HG03432 (cell line): Measurements from ENCODE around the gene DNAJB1.
"Not testable (repeated sequence)": the region's sequence is repeated elsewhere in the genome, so short reads cannot be mapped to it uniquely, and the experiment has no call there.

ENCODE experiments used
- ATAC-seq: cut with Tn5 transposase; IDR thresholded peaks from one replicate; pipeline ENCODE4 v1.9.1; 2021; ENCODE audit warnings: mild to moderate bottlenecking, moderate library complexity; ENCODE audit not compliant: unreplicated experiment

DNAJB1 gene

DNA sequence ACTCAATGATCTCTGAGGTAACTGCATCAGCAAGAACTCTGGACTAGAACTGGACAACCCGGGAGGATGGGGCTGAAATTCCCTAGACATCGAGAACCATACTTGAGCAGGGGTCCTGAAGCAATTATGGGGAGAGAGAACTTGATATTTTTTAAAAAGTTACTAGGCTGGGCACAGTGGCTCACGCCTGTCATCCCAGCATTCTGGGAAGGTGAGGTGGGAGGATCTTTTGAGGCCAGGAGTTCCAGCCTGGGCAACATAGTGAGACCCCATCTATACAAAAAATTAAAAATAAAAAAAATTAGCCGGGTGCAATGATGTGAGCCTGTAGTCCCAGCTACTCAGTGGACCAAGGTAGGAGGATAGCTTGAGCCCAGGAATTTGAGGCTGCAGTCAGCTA, 2.3 kb upstream of the DNAJB1 start:
- no peak for ATAC-seq

DNA sequence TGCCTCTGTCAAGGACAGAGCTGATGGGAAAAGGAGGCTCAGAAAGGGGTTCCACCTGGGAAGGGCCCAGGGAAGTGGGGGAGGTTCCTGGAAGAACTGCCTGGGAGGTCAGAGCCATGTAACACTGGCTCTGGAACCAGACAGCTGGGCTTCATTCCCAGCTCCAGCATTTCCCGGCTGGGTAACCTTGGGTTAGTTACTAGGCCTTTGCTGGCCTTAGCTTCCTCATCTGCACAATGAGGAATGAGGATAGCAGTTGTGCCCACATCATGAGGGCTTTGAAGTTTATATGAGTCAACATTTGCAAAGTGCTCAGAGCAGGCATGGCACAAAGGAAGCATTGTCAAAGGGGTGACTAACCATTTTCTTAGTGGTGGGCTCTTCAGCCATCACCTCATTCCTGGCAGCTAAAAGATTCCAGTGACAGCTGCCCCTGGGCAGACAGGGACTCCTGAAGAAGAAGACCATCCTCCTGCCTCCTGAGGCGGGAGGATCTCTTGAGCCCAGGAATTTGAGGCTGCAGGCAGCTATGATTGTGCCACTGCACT, 1.7 kb upstream of the DNAJB1 start:
- ATAC-seq = no peak

DNA sequence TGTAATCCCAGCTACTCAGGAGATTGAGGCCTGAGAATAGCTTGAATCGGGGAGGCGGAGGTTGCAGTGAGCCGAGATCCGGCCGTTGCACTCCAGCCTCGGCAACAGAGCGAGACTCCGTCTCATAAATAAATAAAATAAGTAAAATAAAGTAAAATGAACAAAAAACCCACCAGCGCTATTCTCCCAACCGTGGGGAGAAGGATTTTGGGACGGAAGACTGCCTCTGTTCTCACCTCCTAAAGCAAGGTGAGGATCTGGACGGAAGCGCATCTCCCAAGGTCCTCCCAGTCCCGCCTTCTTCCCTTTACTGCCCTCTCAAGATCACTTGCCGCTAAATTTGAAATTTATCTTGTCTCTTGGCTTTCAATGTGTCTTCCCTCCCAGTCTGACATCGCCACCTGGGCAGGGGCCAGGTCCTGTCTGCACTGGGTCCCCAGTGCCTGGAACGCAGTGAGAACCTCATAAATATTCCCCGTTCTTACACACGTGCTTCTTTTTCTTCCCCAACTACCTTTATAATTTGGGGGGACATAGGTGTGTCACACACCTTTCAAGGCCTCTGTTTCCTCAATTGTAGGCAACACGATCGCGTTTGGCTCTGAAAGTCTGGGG, 1.2 kb upstream of the DNAJB1 start:
- ATAC-seq = no peak

DNA sequence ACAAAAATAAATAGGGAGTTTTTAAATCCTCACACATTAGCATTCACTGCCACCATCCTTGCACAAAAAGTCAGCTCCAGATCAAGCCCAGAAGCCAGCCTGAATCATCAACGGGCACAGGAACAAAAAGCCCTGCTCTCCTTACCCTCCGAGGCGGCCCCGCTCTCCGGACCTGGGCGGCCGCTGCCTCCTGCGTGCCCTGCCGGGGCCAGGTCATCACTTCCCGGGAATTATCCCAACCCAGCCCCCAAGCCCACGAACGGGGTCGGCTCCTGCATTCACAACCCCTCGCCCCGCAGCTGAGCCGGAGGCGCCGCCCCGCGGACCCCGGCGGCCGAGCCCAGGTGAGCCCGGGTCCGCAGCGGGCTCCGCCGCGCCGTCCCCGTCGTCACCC, 754 bp downstream of the DNAJB1 start:
- ATAC-seq = no peak

DNA sequence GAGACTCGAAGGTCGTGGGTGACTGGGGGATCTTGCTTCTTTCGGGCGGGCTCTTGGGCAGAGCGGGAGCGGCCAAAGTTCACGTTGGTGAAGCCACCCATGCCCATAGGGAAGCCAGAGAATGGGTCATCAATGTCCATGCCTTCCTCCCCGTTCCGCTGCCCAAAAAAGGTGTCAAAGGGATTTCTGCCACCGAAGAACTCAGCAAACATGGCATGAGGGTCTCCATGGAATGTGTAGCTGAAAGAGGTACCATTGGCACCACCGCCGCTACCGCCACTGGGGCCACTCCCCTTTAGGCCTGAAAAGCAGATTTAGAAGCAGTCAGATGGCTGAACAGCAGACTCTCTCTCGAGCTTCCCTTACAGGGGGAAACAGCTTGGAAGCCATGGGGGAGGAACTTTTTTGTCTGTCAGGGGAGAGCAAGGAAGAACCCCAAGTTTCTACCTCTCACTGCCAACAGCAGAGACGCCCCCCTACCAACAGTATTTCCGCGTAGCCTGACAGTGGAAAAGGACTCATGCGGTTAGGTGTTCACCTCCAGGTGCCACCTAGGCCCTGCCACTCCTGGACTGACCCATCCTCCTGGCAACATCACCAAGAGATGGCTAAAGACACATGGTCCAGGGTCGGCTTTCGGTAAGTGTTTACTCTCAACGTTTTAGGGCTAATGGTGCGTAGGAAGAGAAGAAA, 1.3 kb downstream of the DNAJB1 start:
- no peak for ATAC-seq

DNA sequence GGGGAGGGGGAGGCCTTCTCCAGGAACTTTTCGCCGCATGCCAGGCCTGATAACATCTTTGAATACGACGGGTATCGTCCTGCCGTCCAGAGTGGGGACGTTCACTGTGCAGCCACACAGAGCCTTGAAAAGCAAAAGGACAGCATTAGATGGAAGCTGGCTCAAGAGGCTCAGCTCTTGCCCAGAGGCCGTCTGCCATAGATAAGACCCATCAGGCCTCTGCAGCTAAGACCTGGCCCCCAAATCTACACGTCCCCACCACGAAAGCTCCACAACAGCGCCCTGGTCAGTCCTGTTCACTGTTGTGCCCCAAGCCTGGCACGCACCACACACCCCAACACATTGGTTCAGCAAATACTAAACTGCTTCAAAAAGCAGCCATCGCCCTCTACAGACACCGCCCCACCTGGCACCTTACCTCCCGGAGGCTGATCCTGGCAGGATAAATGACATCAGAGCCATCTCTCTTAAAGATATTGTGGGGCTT, 2.1 kb downstream of the DNAJB1 start:
- ATAC-seq = no peak

DNA sequence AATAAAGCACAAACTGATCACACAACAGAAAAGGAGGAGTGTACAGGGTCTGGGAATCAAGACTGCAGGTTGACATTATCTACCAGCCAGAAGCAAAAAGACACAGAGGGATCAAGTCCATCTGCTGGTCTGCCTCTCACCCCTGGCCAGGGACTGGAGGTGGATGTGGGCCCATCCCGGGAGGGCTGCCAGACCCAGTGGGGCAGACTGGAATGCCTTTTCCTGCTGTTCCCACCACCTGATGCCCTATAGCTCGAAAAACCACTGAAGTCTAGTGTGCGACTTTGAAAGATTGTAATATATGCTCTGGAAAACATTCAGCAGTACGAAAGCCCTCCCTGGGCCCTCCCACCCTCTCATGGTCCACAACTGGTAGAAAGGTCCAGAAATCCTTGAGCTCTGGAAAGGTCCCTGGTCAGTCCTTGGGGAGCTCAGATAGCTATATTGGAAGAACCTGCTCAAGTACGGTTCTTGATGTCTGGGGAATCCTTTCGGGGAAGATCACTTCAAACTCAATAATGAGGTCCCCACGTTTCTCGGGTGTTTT, 2.6 kb downstream of the DNAJB1 start:
- no peak for ATAC-seq

DNA sequence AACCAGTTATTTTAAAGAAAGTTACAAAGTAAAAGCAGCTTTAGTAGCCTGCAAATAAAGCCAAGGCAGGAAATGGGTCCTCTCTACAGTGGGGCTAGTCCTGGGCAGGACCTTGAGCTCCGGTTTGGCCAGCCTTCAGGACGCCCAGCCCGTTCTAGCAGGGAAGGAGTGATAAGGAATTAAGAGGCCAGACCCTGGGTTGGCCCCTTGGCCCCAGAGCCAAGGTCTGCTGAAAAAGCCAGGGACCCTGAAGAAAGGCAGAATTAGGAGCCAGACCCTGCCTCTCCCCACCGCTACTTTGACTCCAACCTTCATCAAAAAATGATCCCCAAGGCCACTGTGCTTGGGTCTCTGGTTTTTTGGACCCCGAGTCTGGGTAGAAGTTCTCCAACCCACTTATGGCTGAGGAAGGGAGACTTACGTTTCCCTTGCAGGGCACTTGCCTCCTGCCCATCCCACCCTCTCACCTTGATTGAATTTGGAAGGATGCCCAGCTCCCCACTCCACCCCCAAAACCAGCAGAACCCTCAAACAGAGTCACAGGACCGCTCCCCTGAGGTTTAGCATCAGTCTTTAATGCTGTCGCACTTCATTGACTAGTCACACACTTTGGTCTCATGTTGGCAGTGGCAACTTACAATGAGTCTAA, 3.9 kb downstream of the DNAJB1 start:
- ATAC-seq = no peak

DNA sequence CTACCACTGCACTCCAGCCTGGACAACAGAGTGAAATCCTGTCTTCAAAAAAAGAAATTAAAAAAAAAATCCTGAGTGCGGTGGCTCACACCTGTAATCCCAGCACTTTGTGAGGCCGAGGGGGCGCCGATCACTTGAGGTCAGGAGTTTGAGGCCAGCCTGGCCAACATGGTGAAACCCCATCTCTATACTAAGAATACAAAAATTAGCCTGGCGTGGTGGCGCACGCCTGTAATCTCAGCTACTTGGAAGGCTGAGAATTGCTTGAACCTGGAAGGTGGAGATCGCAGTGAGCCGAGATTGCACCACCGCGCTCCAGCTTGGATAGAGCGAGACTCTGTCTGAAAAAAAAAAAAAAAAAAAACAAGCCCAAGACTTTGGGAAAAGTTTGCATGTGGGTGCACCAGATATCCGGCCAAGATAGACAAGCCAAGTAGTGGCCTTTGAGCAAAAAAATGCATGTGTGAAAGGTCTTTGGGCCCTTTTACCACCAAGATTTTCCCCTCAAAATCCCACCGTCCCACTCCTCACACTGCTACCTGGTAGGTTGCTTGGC, 5.7 kb downstream of the DNAJB1 start:
- ATAC-seq = no peak

DNA sequence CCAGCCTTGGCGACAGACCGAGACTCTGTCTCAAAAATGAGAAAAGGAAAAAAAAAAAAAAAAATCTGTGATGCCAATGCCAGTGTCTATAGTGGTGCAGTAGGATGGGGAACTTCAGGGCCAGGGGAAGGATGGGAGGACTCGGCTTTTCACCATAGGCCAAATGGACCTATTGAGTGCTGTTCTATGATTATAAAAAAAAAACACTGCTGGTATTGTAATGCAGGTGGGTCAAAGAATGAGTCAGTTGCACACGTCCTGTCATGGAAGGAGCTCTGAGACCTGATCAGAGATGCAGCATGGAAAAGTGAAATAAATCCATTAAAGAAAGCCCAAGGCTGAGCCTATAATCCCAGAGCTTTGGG, 7.0 kb downstream of the DNAJB1 start:
- ATAC-seq = no peak

DNA sequence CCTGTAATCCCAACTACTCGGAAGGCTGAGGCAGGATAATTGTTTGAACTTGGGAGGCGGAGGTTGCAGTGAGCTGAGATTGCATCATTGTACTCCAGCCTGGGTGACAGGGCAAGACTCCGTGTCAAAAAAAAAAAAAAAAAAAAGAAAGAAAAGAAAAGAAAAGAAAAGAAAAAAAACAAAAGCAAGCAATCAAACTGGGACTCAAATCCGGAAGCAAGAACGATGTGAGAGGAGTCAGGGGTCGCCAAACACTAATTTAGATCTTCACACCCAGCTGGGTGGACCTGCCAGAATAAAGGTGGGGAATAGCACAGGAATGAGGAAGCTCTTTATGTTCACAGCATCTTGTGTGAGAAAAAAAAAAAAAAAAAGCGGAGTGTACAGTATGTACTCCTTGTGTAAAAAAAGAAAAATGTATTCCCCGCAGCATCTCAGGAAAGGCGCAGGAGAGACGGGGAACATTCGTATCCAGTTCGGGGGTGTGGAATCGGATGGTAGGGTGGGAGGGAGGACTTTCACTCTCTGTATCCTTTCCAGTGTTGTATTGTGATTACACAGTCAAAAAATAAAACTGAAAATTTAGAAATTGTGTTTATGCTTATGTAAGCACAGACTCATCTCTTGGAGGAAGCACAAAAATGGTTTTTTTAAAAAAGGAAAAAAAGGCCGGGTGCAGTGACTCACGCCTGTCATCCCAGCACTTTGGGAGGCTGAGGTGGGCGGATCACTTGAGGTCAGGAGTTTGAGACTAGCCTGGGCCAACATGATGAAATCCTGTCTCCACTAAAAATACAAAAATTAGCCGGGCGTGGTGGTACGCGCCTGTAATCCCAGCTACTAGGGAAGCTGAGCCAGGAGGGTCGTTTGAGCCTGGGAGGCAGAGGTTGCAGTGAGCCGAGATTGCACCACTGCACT, 7.6 kb downstream of the DNAJB1 start:
- no peak for ATAC-seq

DNA sequence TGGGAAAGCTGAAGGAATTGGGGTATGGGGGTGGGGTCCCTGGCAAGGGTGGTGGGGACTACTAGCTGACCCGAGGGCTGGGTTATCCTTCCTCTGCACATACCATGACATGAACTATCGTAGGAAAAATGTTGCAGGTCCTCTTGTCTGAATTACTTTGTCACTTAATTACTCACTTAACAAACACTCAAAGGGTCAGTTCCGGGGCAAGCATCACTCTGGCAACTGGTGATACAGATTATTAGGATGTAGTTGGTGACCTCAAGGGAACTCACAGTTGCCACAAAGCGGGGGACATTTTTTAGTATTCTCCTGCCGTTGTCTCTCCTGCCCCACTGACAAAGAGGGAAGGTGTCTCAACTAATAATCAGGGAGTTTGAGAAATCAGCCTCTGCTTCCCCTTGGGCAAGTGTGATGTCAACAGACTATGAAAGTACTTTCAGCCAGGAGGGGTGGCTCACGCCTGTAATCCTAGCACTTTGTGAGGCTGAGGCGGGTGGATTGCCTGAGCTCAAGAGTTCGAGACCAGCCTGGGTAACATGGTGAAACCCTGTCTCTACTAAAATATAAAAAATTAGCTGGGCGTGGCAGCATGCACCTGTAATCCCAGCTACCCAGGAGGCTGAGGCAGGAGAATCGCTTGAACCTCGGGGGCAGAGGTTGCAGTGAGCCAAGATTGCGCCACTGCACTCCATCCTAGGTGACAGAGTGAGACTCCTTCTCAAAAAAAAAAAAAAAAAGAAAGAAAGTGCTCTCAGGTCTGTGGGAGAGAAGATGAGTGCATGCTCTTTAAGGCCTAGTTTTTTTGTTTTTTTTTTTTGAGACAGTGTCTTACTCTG, 10.3 kb downstream of the DNAJB1 start:
- no peak for ATAC-seq

DNA sequence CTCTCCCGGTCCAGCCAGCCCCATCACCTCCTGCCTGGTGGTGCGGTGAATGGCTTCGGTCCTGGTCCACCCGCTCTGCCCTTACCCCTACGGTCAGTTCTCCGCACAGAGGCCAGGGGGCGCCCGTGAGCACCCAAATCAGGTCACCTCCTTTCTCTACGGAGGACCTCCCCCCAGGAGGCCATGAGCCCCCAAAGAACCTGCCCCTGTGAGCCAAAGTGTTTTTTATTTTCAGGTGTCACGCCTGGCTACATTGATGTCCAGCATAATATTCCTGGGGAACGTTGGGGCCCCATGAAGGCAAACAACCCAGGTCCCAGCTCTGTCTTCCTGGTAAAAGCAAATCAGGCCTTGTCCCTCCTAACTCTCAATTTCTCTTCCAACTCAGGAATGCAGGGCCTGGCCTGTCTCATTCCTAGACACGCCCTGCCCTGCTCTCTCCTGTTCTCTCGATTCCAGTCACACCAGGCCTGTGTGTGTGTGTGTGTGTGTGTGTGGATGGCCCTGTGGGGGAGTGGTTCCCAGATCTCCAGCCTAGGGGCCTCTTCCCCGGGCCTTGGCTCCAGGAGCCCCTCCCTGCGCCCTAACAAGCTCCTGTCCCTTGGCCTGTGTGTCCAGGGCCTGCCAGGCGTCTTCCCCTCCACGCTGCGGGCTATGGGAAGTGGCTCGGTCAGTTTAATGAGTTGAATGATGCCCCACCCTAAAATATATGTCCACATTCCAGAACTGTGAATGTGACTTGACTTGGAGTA, 12.5 kb downstream of the DNAJB1 start:
- no peak for ATAC-seq

DNA sequence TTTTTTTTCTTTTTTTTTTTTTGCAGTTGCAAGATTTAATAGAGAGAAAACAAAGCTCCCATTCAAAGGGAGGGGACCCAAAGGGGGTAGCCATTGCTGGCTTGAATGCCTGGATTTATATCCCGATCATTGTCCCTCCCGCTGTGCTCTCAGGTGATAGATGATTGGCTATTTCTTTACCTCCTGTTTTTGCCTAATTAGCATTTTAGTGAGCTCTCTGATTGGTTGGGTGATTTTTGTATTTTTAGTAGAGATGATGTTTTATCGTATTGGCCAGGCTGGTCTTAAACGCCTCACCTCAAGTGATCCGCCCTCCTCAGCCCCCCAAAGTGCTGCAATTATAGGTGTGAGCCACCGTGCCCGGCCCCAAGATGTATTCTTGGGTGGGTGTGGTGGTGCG, 13.6 kb downstream of the DNAJB1 start:
- ATAC-seq = not testable (repeated sequence)

DNA sequence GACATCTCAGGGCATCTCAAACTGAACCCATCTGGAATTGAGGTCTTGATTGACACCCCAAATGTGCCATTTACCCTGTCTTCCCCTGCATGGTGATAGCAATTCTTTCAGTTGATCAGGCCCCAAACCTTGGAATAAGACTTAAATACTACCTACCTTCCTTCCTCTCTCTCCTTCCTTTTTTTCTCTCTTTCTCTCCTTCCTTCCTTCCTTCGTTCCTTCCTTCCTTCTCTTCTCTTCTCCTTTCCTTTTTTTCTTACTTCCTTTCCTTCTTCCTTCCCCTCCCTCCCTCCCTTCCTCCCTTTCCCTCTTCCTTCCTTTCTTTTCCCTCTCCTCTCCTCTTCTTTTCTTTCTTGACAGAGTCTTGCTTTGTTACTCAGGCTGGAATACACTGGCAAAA, 14.9 kb downstream of the DNAJB1 start:
- ATAC-seq = no peak

DNA sequence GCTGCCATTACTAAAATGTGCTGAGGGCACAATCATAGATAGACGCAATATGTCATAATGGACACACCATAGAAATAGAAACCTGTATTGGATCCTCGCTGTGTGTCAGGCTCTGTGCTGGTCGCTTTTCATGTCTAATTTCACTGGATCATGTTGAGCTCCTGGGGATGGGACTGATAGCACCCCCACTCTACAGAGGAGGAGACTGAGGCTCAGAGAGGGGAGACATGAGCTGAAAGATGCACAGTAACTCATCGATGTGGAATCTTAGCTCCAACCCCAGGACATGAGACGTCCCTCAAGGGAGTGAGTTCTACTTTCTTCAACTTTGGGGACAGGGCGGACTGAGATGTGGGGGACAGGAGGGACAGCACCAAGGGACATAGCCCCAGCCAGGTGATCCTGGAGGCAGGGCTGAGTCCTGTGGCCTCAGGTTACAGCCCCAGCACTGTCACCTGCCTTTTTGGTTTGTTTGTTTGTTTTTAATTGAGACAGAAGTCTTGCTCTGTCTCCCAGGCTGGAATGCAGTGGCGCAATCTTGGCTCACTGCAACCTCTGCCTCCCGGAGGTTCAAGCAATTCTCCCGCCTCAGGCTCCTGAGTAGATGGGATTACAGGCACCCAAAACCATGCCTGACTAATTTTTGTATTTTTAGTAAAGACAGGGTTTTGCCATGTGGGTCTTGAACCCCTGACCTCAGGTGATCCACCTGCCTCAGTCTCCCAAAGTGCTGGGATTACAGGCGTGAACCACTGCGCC, 15.7 kb downstream of the DNAJB1 start:
- no peak for ATAC-seq

DNA sequence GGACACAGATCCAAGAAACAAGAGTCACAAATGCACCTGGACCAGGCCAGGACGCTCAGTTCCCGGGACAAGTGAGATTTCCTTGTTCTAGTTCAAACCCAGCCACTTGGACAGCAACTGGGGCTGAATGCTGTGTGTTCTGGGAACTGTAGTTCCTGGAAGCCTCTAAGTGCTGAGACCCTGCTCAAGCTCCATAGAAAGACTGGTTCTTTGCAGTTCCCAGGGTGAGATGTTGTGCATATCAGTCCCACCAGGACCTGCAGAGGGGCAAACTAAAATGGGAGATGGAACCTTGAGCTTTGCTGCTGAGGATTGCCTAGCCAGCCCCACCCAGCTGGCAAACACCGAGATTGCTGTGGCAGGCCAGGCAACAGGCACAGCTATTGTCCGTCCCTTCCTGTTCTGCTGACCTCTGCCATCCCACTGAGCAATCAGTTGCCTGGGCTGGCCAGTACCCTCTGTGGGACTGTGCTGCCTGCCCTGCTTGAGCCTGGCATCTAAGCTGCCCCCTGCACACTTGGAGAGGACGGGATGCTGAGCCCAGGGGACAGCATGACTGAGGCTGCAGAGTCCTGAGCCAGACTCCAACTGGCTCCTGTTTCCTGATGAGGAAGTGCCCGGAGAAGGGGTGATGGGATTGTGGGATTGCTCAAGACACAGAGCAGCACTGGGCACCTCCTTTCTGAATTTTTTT, 20.8 kb downstream of the DNAJB1 start:
- ATAC-seq = no peak

DNA sequence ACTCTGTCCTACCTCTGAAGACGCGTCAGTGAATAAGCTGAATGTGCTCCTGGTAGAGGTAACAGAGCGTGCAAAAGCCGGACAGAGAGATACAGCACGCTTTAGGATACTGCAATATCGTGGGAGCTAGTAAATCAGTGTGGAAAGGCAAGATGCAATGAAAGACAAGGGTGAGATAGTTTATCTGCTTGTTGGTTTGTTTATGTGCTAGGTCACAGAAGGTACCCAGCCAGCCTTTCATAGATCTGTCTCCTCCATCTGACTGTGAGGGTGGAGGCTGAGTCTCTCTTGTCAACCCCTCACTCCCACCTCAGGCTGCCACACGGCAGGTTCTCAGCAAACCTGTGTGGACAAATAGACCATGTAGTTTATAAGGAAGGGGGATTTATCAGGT, 21.4 kb downstream of the DNAJB1 start:
- ATAC-seq = no peak
